ENCODE data around the gene CBLN3.

DNA sequence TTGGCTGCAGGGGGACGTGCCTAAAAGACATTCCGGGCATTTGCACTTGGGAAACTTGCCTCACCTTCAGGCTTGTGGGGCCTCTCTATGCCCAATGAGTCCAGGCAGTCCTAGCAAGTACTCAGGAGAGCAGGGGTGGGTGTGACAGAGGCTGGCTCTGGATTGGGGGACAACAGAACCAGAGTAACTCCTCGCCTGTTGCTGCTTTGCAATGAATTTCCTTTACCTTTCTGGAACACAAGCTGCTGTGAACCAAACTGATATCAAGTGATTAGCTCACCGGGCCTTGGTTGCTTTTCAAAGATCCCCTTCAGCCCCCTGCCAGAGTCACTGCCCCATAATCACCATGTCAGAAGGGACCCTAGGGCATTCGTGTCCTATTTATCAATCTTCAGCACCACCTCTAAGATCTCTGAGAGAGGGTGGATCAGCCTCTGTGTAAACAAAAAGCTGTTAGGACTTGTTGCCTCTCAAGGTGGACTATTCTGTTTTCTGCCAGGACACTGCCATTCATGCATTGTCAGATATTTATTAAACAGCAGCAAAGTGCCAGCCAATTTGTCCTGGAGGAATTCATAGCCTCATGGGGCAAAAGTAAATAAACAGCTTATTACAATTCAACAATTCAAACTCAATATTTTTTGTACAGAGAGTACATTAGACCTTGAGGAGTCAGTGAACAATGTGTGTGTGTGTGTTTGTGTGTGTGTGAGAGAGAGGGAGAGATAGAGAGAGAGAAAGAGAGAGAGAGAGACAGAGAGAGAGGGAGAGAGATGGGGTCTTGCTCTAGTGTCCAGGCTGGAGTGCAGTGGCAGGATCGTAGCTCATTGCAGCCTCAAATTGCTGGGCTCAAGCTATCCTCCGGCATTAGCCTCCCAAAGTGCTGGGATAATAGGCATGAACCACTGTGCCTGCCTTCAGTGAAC is 50.2 kb downstream of the CBLN3 start:
- TF ChIP-seq YY1 (IDR thresholded peaks at IDR 0.05; ENCODE audit: insufficient read depth, insufficient read length) (no peak), ZNF274 (IDR thresholded peaks at IDR 0.05; ENCODE audit: low read depth, low read length) (no peak)
